IPS-18a (cell line): ENCODE data around the gene MSL3B.

ENCODE experiments used
- H3K27ac ChIP-seq: one replicate; pipeline ENCODE4 v1.5.1; 2013; ENCODE audit warnings: low read length
- H3K27me3 ChIP-seq: one replicate; pipeline ENCODE4 v1.6.1; 2013; ENCODE audit warnings: mild to moderate bottlenecking, low read length; ENCODE audit not compliant: control insufficient read depth, insufficient read depth
- H3K36me3 ChIP-seq: one replicate; pipeline ENCODE4 v1.6.1; 2013; ENCODE audit warnings: low read depth, low read length; ENCODE audit not compliant: control insufficient read depth
- H3K4me1 ChIP-seq: one replicate; pipeline ENCODE4 v1.6.1; 2013; ENCODE audit warnings: low read depth, low read length; ENCODE audit not compliant: control insufficient read depth
- H3K4me3 ChIP-seq: one replicate; pipeline ENCODE4 v1.5.1; 2013; ENCODE audit warnings: low read length
- H3K9ac ChIP-seq: one replicate; pipeline ENCODE4 v1.6.1; 2013; ENCODE audit warnings: mild to moderate bottlenecking, low read length, moderate library complexity
- H3K9me3 ChIP-seq: one replicate; pipeline ENCODE4 v1.6.1; 2013; ENCODE audit warnings: low read depth, low read length; ENCODE audit not compliant: control insufficient read depth

The MSL3B gene

DNA sequence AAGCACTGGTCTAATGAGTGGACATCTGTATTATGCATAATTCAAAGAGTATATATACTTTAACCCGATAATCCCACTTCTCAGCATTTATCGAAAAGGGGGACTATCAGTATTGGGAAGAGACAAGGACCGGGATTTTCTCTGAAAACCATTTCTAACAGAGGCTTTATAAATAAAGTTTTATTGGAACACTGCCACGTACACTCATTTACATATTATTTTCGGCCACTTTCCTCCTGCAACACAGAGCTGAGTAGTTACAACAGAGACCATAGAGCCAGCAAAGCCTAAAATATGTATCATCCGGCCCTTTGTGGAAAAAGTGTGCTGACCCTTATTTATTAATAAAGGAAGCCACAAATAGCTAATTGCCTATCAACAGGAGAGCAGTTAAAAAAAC is 17.0 kb downstream of the MSL3B start:
- Histone ChIP-seq H3K27ac (no peak overlapping the region), H3K36me3 (peaks cover 64% of the 10 kb centered on the region), H3K9ac (no peak overlapping the region), H3K4me1 (peaks cover 12% of the 10 kb centered on the region), H3K9me3 (no peaks in the 10 kb centered on the region), H3K4me3 (no peak overlapping the region), H3K27me3 (no peaks in the 10 kb centered on the region)

DNA sequence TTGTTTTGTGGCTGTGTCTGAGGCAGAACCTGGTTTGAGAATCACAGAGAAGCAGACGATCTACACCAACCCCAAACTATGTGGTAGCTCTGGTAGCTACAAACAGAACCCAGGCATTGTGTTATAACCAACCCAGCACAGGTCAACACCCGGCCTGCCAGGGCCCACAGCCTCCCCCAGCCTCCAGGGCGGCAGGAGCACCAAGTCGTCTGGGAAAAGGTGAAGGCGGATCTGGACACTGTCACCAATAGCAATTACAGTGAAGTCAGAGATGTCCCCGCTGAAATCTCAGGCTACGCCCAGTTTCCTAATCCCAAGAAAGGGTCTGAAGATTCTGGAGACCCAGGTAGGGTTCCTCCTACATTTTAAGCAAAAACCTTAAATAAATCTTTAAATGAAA is 17.4 kb downstream of the MSL3B start:
- Histone ChIP-seq H3K27ac (no peak overlapping the region), H3K4me1 (peaks cover 12% of the 10 kb centered on the region), H3K9me3 (no peaks in the 10 kb centered on the region), H3K27me3 (no peaks in the 10 kb centered on the region), H3K36me3 (peaks cover 68% of the 10 kb centered on the region), H3K9ac (no peak overlapping the region), H3K4me3 (no peak overlapping the region)

DNA sequence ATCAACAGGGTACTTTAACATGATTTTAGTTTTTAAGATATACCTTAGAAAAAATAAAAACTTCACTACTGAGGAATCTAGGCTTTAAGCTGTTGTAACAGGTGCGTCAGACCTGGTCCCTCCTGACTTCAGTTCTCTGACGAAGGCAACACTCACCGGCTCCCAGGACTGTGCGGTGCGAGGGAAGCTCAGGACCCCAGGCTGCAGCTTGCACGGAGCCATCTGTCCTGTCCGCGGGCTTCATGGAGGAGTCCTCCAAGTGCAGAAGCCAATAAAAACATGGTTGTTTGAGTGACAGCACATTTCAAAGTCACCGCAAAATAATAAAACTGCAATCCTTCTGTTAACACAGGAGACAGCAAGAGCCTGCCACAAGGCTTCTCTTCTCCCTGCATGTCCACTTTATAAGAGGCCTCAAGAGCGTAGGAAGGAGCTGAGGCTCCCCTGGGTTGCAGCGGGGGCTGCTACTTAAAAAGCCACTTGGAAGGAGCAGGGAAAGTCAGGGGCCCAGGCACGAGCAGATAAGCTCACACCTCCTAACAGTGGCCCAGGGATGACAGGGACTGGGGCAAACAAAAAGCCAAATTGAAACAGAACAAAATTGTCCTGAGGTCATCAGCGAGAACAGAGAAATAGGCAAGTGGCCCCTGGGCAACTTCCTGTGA is 18.4 kb downstream of the MSL3B start:
- Histone ChIP-seq H3K4me3 (no peak overlapping the region), H3K36me3 (peaks cover 76% of the 10 kb centered on the region), H3K9ac (no peak overlapping the region)

DNA sequence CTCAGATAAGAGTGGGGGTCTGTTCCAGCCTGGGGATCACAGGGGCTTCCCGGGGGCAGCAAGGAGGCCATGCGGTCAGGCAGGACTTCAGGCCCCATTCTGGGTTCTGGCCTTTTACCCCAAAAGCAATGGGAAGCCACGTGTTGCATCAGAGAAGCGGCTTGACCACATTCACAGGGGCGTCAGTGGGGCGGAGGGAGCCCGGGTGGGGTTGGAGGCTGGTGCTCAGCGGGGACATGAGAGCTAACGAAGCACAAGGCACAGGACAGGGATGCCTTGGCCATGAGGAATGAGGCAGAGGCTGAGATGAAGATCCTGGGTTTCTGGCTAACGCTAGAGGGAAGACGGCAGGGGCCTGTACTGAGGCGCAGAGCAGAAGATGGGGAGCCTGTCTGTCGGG is 19.9 kb downstream of the MSL3B start:
- Histone ChIP-seq H3K4me3 (no peak overlapping the region), H3K9me3 (no peaks in the 10 kb centered on the region), H3K27ac (no peak overlapping the region), H3K9ac (no peak overlapping the region), H3K27me3 (no peaks in the 10 kb centered on the region), H3K4me1 (peaks cover 7% of the 10 kb centered on the region), H3K36me3 (peaks cover 91% of the 10 kb centered on the region)

More for the DNA sequence above, 18.4 kb downstream of the MSL3B start:
- Histone ChIP-seq H3K4me1 (peaks cover 7% of the 10 kb centered on the region), H3K27ac (no peak overlapping the region), H3K9me3 (no peaks in the 10 kb centered on the region), H3K27me3 (no peaks in the 10 kb centered on the region)

DNA sequence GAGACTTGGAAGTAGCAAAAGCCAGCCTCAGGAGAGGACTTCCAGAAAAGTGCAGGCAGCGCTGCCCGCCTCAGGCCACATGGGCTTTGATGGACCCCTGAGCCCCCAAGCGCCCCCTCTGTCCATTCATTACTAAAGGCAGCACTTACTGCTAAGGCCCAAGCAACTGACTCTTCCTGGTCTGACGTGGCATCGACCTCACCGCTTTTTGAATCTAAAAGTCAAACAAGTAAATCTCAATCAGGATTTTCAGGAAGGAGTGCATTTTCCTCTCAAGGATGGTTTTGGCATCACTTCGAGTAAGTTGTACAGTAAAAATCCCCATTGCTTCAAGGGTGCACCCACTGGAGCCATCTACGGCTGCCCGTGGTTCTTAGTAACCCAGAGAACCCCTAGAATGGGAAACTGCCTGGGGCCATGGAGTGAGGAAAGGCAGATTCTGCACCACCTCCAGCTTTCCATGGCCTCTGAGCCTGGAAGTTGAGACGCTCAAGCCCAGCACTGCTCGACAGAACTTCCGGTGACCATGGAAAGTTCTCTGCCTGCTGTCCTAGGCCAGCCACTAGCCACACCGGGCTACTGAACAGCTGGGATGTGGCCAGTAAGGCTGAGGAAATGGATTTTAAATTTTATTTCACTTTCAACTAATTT is 20.8 kb downstream of the MSL3B start:
- H3K9me3 ChIP-seq, result no peaks in the 10 kb centered on the region
- no peak overlapping the region for H3K27ac ChIP-seq
- H3K36me3 ChIP-seq, result peaks cover 96% of the 10 kb centered on the region
- H3K27me3 ChIP-seq, result no peaks in the 10 kb centered on the region
- H3K4me1 ChIP-seq, result peaks cover 3% of the 10 kb centered on the region
- no peak overlapping the region for H3K4me3 ChIP-seq
- H3K9ac ChIP-seq, result no peak overlapping the region

DNA sequence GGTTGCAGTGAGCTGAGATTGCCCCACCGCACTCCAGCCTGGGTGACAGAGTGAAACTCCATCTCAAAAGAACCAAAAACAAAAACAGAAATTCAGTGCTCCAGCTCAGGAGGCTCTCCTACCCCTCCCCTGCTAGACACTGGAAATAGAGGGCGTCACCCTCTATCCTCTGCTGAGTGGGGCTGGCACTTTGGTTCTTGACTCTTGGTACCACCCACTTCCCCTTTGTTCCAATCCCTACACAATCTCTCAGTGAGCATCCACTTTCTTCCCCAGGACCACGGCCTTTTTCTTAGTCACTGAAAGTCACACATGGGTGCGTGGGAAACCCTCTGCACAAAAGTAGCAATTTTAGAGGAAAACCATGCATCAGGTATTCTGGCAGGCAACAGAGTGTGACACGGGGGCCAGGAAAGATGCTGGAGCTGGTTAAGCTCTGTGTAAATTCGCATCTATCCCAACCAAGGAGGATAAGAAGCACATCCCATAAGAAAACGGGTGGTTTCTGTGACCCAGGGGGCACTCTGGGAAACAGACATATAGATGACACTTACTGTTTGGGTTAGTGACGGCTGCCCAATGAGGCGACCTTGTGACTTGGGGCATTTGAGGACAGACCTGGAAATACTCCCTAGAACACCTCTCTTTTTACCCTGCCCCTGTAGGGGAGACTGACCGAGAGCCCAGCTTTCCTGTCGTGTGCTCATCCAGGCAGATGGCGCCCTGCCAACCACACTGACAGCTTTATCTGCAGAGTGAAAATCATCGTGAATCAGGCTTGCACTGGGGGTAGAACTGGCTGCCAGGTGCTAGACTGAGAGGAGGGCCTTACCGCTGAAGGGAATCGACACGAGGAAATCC is 21.6 kb downstream of the MSL3B start:
- Histone ChIP-seq H3K9me3 (no peaks in the 10 kb centered on the region), H3K36me3 (peaks cover 96% of the 10 kb centered on the region), H3K4me3 (no peak overlapping the region), H3K27ac (no peak overlapping the region), H3K27me3 (no peaks in the 10 kb centered on the region), H3K9ac (no peak overlapping the region), H3K4me1 (no peaks in the 10 kb centered on the region)

DNA sequence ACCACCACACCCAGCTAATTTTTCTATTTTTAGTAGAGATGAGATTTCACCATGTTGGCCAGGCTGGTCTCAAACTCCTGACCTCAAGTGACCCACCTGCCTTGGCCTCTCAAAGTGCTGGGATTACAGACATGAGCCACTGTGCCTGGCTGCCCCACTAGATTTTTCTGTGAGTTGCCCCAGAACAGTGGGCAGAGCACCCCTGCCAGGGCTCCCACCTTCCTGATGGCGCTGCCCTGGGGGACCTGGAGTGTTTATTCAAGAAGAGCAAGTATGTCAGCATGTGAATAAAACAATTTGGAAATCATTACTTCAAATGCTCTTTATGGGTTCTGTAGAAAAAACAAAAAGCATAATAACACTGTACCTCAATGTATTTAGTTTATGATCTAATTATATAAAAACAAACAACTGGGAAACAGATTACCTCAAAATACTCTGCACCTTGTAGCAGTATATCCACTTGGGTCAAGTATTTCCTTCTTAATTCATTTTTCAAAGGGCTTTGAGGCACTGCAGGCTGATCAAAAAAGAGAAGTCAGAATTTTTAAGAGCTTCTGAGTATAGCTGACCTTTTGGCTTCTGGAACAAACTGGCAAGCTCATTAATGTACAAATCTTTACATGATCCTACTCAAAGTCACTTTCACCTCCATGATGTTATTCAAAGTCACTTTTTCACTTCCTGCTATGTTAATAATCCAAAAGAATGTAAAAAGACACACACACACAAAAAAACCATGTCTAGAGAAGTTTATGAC is 22.7 kb downstream of the MSL3B start:
- H3K4me1 ChIP-seq, result no peaks in the 10 kb centered on the region
- no peaks in the 10 kb centered on the region for H3K9me3 ChIP-seq
- no peak overlapping the region for H3K4me3 ChIP-seq
- H3K27me3 ChIP-seq, result no peaks in the 10 kb centered on the region
- no peak overlapping the region for H3K27ac ChIP-seq
- H3K9ac ChIP-seq, result no peak overlapping the region
- peaks cover 98% of the 10 kb centered on the region for H3K36me3 ChIP-seq

DNA sequence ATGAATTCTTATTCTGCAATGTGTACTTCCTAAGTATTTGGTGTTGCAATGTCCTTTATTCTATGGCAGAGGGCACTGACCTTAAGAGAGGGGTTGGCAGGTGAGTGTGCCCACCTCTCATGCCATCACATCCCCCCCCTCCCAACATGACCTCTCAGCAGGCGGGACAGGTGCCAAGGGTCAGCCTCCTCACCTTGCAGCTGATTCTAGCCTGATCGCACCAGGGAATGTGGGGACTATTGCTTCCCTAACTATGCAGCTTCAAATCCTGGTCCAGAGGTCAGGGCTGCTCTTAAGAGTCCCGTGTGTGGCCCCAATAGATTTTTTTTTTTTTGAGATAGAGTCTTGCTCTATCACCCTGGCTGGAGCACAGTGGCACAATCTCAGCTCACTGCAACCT is 23.4 kb downstream of the MSL3B start:
- no peak overlapping the region for H3K4me3 ChIP-seq
- peaks cover 98% of the 10 kb centered on the region for H3K36me3 ChIP-seq
- H3K27ac ChIP-seq, result no peak overlapping the region
- no peak overlapping the region for H3K9ac ChIP-seq
- H3K27me3 ChIP-seq, result no peaks in the 10 kb centered on the region
- no peaks in the 10 kb centered on the region for H3K9me3 ChIP-seq
- H3K4me1 ChIP-seq, result no peaks in the 10 kb centered on the region

DNA sequence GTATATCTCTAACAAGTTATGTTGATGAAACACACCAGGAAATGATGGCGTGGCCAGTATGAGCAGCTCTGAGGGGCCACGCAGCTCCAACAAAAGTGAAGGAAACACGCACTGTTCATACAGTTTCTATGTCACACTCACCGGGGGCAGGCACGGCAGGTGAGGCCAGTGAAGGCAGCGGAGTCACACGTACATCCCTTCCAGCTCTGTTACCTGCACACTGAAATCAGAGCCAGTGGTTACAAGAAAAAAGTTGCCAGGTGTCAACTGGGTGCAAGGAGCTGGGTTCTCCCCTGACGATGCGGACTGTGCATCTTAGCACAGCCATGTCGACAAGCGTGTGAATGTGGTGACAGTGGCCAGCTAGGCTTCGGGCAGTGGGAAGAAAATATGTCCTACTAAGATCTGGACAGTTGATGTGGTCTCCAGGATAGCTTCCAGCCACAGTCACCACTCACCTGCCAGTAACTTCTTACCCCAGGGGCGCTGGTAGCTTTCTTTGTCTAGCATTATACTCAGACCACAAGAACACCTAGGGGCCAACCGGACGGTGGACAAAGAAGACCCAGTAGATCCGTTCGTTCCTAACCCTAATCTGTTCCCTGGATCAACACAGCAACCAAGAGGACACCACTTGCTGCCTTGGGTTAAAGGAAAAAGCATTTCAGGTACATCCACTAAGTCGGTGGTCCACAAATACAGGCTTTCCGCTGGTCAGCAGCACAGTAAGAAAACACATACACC is 23.9 kb downstream of the MSL3B start:
- no peaks in the 10 kb centered on the region for H3K4me1 ChIP-seq
- H3K9me3 ChIP-seq, result no peaks in the 10 kb centered on the region
- H3K9ac ChIP-seq, result no peak overlapping the region
- no peak overlapping the region for H3K27ac ChIP-seq
- no peaks in the 10 kb centered on the region for H3K27me3 ChIP-seq
- H3K36me3 ChIP-seq, result peaks cover 98% of the 10 kb centered on the region
- H3K4me3 ChIP-seq, result no peak overlapping the region

DNA sequence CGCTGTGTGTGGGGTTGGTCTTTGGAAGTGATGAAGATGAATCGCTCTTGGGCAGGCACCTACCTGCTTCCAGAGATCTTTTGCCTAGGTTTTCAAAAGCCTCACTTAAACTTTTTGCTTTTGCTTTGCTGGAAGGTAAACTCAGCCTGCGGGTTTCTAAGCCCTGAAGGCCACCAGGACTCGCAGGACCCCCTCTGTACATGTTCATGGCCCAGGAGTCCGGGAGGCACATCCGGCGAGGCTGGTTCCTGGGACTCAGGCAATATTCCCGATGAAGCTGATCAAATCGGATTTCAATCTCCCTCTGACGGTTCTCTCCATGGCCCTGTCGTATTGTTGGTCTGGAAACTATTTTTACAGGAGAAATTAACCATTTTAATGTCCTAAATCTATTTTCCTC is 27.0 kb downstream of the MSL3B start:
- H3K36me3 ChIP-seq, result peaks cover 97% of the 10 kb centered on the region
- H3K4me3 ChIP-seq, result no peak overlapping the region
- no peaks in the 10 kb centered on the region for H3K9me3 ChIP-seq
- no peaks in the 10 kb centered on the region for H3K27me3 ChIP-seq
- no peaks in the 10 kb centered on the region for H3K4me1 ChIP-seq
- H3K9ac ChIP-seq, result no peak overlapping the region
- no peak overlapping the region for H3K27ac ChIP-seq

DNA sequence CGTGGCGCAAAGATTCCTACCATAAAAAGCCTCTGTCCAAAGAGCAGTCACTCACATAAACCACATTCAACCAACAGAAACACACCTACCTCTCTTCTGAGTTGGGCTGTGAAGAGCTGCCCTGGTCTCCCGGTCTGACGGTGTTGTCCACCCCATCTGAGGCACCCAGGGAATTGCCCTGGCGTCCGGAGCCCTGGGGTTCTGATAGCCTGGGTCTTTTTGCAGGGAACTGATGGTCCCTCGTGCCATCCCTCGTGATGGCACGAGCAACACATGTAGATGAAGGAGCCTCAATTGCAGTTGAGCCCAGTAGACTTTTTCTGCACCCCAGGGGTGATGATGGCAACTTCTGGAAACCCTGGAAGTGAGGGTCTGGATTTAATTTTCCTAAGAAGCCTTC is 27.7 kb downstream of the MSL3B start:
- H3K9ac ChIP-seq, result no peak overlapping the region
- H3K36me3 ChIP-seq, result peaks cover 97% of the 10 kb centered on the region
- no peaks in the 10 kb centered on the region for H3K9me3 ChIP-seq
- no peak overlapping the region for H3K4me3 ChIP-seq
- H3K27me3 ChIP-seq, result no peaks in the 10 kb centered on the region
- H3K27ac ChIP-seq, result no peak overlapping the region
- H3K4me1 ChIP-seq, result no peaks in the 10 kb centered on the region
